WERI-Rb-1 (cell line): ENCODE data around the gene CDK13.

ENCODE experiments used
- DNase-seq: peaks from one replicate; pipeline ENCODE4 v3.0.0-alpha.2; 2020
- H3K27ac ChIP-seq: fragments of 250-450 bp; sonication (Bioruptor Pico); 2 replicates; pipeline ENCODE4 v1.5.1; 2020; ENCODE audit warnings: mild to moderate bottlenecking, moderate library complexity
- H3K27me3 ChIP-seq: fragments of 250-450 bp; sonication (Bioruptor Pico); 2 replicates; pipeline ENCODE4 v1.5.1; 2021; ENCODE audit warnings: mild to moderate bottlenecking, low read depth, moderate library complexity; ENCODE audit not compliant: insufficient read depth, severe bottlenecking
- H3K36me3 ChIP-seq: fragments of 250-450 bp; sonication (Bioruptor Pico); 2 replicates; pipeline ENCODE4 v1.5.1; 2020; ENCODE audit warnings: mild to moderate bottlenecking, moderate library complexity
- H3K4me3 ChIP-seq: 2 replicates; pipeline ENCODE4 v1.5.1; 2011; ENCODE audit warnings: low read depth, mild to moderate bottlenecking, control low read depth, low read length
- H3K9me3 ChIP-seq: fragments of 250-450 bp; sonication (Bioruptor Pico); 2 replicates; pipeline ENCODE4 v1.5.1; 2021; ENCODE audit warnings: mild to moderate bottlenecking, moderate library complexity; ENCODE audit not compliant: severe bottlenecking
- CTCF ChIP-seq: IDR thresholded peaks from 2 replicates; pipeline ENCODE4 v1.5.1; 2011; ENCODE audit warnings: low read depth, mild to moderate bottlenecking, control low read depth, inconsistent platforms, low read length

CDK13 gene

GRCh38 chr7:39951226-39952194, 1.5 kb downstream of the CDK13 start:
- peak overlapping the region; percentile 91 for H3K4me3 ChIP-seq
- no peaks in the 10 kb centered on the region for H3K27me3 ChIP-seq
- no peaks in the 10 kb centered on the region for H3K9me3 ChIP-seq
- peak; percentile 47 for TF ChIP-seq CTCF
- H3K36me3 ChIP-seq = peaks cover 20% of the 10 kb centered on the region; the same call in 1 of the 2 replicates
- peak overlapping the region; percentile 95 for H3K27ac ChIP-seq
- DNase-seq = peak; percentile 64

GRCh38 chr7:39952374-39952773, 2.3 kb downstream of the CDK13 start:
- H3K36me3 ChIP-seq = peaks cover 23% of the 10 kb centered on the region; the same call in 1 of the 2 replicates
- peak overlapping the region; percentile 91 for H3K4me3 ChIP-seq
- no peaks in the 10 kb centered on the region for H3K9me3 ChIP-seq
- TF ChIP-seq CTCF = no peak
- no peaks in the 10 kb centered on the region for H3K27me3 ChIP-seq
- no peak for DNase-seq
- H3K27ac ChIP-seq = peak overlapping the region; percentile 95

- no peak for DNase-seq
- TF ChIP-seq CTCF = no peak
- Histone ChIP-seq H3K27ac (no peak overlapping the region; the same call in 1 of the 2 replicates), H3K4me3 (peak overlapping the region; percentile 91), H3K9me3 (no peaks in the 10 kb centered on the region), H3K27me3 (no peaks in the 10 kb centered on the region), H3K36me3 (peaks cover 23% of the 10 kb centered on the region; the same call in 1 of the 2 replicates)
Observed at GRCh38 chr7:39952803-39953202, 2.7 kb downstream of the CDK13 start.

- Histone ChIP-seq H3K9me3 (no peaks in the 10 kb centered on the region), H3K4me3 (no peak overlapping the region)
- no peak for TF ChIP-seq CTCF
Observed at GRCh38 chr7:39954694-39955093, 4.6 kb downstream of the CDK13 start.

GRCh38 chr7:39958038-39958437, 8.0 kb downstream of the CDK13 start:
- no peak for DNase-seq
- Histone ChIP-seq H3K4me3 (no peak overlapping the region), H3K36me3 (peaks cover 11% of the 10 kb centered on the region; the same call in 1 of the 2 replicates), H3K9me3 (no peaks in the 10 kb centered on the region), H3K27ac (no peak overlapping the region), H3K27me3 (no peaks in the 10 kb centered on the region)
- no peak for TF ChIP-seq CTCF

More at GRCh38 chr7:39954694-39955093, 4.6 kb downstream of the CDK13 start:
- Histone ChIP-seq H3K27me3 (no peaks in the 10 kb centered on the region), H3K27ac (no peak overlapping the region), H3K36me3 (peaks cover 23% of the 10 kb centered on the region; the same call in 1 of the 2 replicates)
- no peak for DNase-seq
